ENCODE measurements around the gene RBSN.

DNA sequence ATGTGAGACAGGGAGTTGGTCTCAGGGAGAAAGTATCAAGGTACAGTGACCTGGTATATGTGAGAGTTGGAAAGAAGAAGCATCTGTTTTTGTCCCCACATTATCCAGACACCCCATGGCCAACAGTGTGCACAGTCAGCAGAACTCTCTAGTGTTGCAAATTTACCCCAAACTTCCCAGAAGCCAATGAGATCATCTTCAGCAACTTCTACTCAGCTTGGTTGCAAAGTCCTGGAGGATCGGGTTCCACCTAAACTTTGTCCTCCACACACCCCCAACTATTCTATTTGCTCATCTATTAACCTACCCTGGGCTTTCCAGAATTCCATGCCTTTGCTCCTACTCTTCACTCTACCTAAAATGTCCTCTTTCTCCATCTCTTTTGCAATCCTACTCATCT is 15.7 kb downstream of the RBSN start:
- TF ChIP-seq, protein P1, sequence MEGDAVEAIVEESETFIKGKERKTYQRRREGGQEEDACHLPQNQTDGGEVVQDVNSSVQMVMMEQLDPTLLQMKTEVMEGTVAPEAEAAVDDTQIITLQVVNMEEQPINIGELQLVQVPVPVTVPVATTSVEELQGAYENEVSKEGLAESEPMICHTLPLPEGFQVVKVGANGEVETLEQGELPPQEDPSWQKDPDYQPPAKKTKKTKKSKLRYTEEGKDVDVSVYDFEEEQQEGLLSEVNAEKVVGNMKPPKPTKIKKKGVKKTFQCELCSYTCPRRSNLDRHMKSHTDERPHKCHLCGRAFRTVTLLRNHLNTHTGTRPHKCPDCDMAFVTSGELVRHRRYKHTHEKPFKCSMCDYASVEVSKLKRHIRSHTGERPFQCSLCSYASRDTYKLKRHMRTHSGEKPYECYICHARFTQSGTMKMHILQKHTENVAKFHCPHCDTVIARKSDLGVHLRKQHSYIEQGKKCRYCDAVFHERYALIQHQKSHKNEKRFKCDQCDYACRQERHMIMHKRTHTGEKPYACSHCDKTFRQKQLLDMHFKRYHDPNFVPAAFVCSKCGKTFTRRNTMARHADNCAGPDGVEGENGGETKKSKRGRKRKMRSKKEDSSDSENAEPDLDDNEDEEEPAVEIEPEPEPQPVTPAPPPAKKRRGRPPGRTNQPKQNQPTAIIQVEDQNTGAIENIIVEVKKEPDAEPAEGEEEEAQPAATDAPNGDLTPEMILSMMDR (IDR thresholded peaks at IDR 0.05): no peak
- TF ChIP-seq POLR2AphosphoS5 (IDR thresholded peaks at IDR 0.05): no peak

All from suprapubic skin (tissue), 3 donors.